ENCODE results near the gene GFAP. TPM values are rescaled to one million over a fixed set of nuclear protein-coding genes. Genes with fewer than 3 reads are reported as not detected.

GFAP gene
- total and polyA plus RNA-seq, 4 donors, result 0.24 to 0.42 (median 0.33) TPM; not detected in 1

GRCh38 chr17:44908761-44909326, 6.5 kb downstream of the GFAP start:
- no peak overlapping the region for H3K9ac ChIP-seq (ENCODE audit: low read depth in 1 of 2, low read length in 2 of 2)
- 89% methylated on average over 10 of the region's 10 CpGs for WGBS
- H3K4me3 ChIP-seq (ENCODE audit: low read depth in 1 of 3, low read length in 3 of 3), result no peak overlapping the region

GRCh38 chr17:44907729-44908470, 7.4 kb downstream of the GFAP start:
- Histone ChIP-seq H3K4me1 (ENCODE audit: control insufficient read depth in 4 of 4, insufficient read depth in 4 of 4, low read length in 3 of 4) (peaks cover 0 to 16% (median 10%) of the 10 kb centered on the region in 4 donors), H3K4me3 (ENCODE audit: low read depth in 1 of 3, low read length in 3 of 3) (no peak overlapping the region), H3K9me3 (ENCODE audit: control insufficient read depth in 4 of 4, low read length in 3 of 4) (no peaks in the 10 kb centered on the region), H3K27ac (ENCODE audit: low read depth in 1 of 2, low read length in 2 of 2) (no peak overlapping the region), H3K36me3 (ENCODE audit: control insufficient read depth in 4 of 4, insufficient read depth in 3 of 4, low read depth in 1 of 4, low read length in 3 of 4) (no peaks in the 10 kb centered on the region), H3K27me3 (ENCODE audit: control insufficient read depth in 4 of 4, insufficient read depth in 4 of 4, low read length in 3 of 4) (no peaks in the 10 kb centered on the region), H3K9ac (ENCODE audit: low read depth in 1 of 2, low read length in 2 of 2) (no peak overlapping the region)
- DNase-seq (ENCODE audit: low spot score), result no peak
- WGBS, result 87% methylated on average over 11 of the region's 11 CpGs
- no peak for TF ChIP-seq HNF4G (IDR thresholded peaks at IDR 0.05)

More at GRCh38 chr17:44908761-44909326, 6.5 kb downstream of the GFAP start:
- Histone ChIP-seq H3K27ac (ENCODE audit: low read depth in 1 of 2, low read length in 2 of 2) (no peak overlapping the region), H3K9me3 (ENCODE audit: control insufficient read depth in 4 of 4, low read length in 3 of 4) (no peaks in the 10 kb centered on the region), H3K36me3 (ENCODE audit: control insufficient read depth in 4 of 4, insufficient read depth in 3 of 4, low read depth in 1 of 4, low read length in 3 of 4) (no peaks in the 10 kb centered on the region), H3K4me1 (ENCODE audit: control insufficient read depth in 4 of 4, insufficient read depth in 4 of 4, low read length in 3 of 4) (peaks cover 0 to 16% (median 10%) of the 10 kb centered on the region in 4 donors), H3K27me3 (ENCODE audit: control insufficient read depth in 4 of 4, insufficient read depth in 4 of 4, low read length in 3 of 4) (no peaks in the 10 kb centered on the region)
- no peak for DNase-seq (ENCODE audit: low spot score)
- TF ChIP-seq YY1 (IDR thresholded peaks at IDR 0.05) (no peak), RAD21 (IDR thresholded peaks at IDR 0.05) (no peak)

DNA sequence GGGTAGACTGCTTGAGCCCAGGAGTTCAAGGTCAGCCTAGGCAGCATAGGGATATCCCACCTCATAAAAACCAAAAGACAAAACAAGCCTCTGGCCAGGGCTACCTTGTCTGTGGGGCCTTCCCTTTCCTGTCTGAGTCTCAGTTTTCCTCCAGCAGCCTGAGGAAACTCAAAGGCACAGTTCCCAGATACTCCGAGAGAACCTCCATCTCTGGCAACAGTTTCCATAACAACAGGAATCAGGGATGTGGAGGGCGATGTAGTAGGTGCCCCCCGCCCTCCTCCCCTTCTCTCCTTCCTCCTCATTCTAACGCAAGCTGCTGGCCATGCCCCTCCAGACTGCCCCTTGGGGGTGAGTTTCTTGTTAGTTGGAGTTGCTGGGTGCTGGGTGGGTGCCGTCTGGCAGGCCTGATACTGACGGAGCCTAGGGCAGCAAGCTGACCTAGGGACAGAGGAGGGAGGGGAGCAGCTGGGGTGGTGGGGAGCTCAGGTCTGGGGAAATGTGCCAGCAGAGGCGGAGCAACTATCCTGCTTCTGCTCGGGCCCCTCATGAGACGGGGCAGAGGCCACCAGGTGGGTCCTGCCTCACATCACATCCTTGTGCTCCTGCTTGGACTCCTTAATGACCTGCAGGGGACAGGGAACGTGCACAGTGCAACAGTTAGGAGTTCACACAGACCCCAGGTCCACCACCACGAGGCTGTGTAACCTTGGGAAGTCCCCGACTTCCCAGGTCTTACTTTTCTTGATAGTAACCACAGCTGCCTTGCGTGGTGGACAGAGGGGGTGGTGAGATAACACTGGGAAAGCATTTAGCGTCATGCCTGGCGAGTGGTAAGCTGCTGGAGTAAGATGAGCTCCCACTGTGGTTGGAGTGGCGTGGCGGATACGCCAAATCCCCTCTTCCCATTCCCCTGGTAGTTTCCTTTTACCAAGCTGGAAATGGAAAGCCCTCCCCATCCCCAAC, 8.3 kb downstream of the GFAP start:
- no peaks in the 10 kb centered on the region for H3K27me3 ChIP-seq (ENCODE audit: control insufficient read depth in 4 of 4, insufficient read depth in 4 of 4, low read length in 3 of 4)
- WGBS, result 88% methylated on average over 18 of the region's 18 CpGs
- no peak overlapping the region for H3K9ac ChIP-seq (ENCODE audit: low read depth in 1 of 2, low read length in 2 of 2)
- H3K36me3 ChIP-seq (ENCODE audit: control insufficient read depth in 4 of 4, insufficient read depth in 3 of 4, low read depth in 1 of 4, low read length in 3 of 4), result no peaks in the 10 kb centered on the region
- H3K9me3 ChIP-seq (ENCODE audit: control insufficient read depth in 4 of 4, low read length in 3 of 4), result no peaks in the 10 kb centered on the region
- H3K27ac ChIP-seq (ENCODE audit: low read depth in 1 of 2, low read length in 2 of 2), result no peak overlapping the region
- peaks cover 0 to 16% (median 10%) of the 10 kb centered on the region in 4 donors for H3K4me1 ChIP-seq (ENCODE audit: control insufficient read depth in 4 of 4, insufficient read depth in 4 of 4, low read length in 3 of 4)
- no peak overlapping the region for H3K4me3 ChIP-seq (ENCODE audit: low read depth in 1 of 3, low read length in 3 of 3)
- TF ChIP-seq FOXA2 (IDR thresholded peaks at IDR 0.05) (no peak), FOXA1 (IDR thresholded peaks at IDR 0.05) (no peak), GABPA (IDR thresholded peaks at IDR 0.05 in 1 of 2, conservative IDR thresholded peaks at IDR 0.05 in 1 of 2) (no peak)
- DNase-seq (ENCODE audit: low spot score), result no peak

DNA sequence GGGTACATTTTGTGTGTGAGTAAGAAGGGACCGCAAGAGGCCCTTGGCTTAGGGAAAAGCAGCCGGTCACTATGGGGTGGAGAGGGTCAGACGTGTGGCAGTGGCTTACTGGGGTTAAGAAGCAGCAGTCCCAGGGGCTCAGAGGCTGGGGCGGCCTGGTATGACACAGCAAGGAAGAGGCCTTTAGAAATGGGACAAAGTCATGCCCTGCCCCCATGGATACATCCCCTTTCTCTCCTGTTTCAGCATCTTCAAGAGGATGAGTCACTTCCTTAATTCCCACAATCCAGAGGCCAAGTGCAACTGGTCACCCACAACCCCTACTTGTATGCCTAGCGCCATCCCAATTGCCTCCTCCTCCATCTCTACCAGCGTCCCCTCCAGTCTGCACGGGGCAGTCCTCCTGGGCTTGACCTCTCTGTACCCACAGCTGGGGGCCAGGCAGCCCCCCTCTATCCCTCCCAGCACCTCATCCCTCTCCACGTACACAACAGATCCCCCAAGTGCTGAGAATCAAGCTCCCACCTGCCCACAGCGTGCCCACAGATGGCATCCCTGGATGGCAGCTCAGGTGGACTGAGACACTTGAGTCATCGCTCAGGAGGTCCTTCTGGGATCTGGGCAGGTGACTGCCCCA, 9.2 kb downstream of the GFAP start:
- no peak for DNase-seq (ENCODE audit: low spot score)
- no peak overlapping the region for H3K27ac ChIP-seq (ENCODE audit: low read depth in 1 of 2, low read length in 2 of 2)
- H3K4me3 ChIP-seq (ENCODE audit: low read depth in 1 of 3, low read length in 3 of 3), result no peak overlapping the region
- WGBS, result 86% methylated on average over 10 of the region's 10 CpGs
- H3K27me3 ChIP-seq (ENCODE audit: control insufficient read depth in 4 of 4, insufficient read depth in 4 of 4, low read length in 3 of 4), result no peaks in the 10 kb centered on the region
- no peaks in the 10 kb centered on the region for H3K9me3 ChIP-seq (ENCODE audit: control insufficient read depth in 4 of 4, low read length in 3 of 4)
- no peak for TF ChIP-seq RXRA (IDR thresholded peaks at IDR 0.05)
- TF ChIP-seq HNF4G (IDR thresholded peaks at IDR 0.05), result no peak
- no peak for TF ChIP-seq JUND (IDR thresholded peaks at IDR 0.05)
- TF ChIP-seq GABPA (IDR thresholded peaks at IDR 0.05 in 1 of 2, conservative IDR thresholded peaks at IDR 0.05 in 1 of 2), result no peak
- TF ChIP-seq RAD21 (IDR thresholded peaks at IDR 0.05), result no peak
- TF ChIP-seq EGR1 (IDR thresholded peaks at IDR 0.05; ENCODE audit: low read depth in 2 of 2), result no peak
- TF ChIP-seq FOXA2 (IDR thresholded peaks at IDR 0.05), result no peak
- no peak for TF ChIP-seq FOXA1 (IDR thresholded peaks at IDR 0.05)
- TF ChIP-seq NR2F2 (IDR thresholded peaks at IDR 0.05), result no peak
- TF ChIP-seq YY1 (IDR thresholded peaks at IDR 0.05), result no peak
- TF ChIP-seq MAX (IDR thresholded peaks at IDR 0.05), result no peak
- peaks cover 0 to 8% (median 3%) of the 10 kb centered on the region in 4 donors for H3K4me1 ChIP-seq (ENCODE audit: control insufficient read depth in 4 of 4, insufficient read depth in 4 of 4, low read length in 3 of 4)
- no peak overlapping the region for H3K9ac ChIP-seq (ENCODE audit: low read depth in 1 of 2, low read length in 2 of 2)
- no peaks in the 10 kb centered on the region for H3K36me3 ChIP-seq (ENCODE audit: control insufficient read depth in 4 of 4, insufficient read depth in 3 of 4, low read depth in 1 of 4, low read length in 3 of 4)

Data from liver (tissue), 9 donors.